NCI-H1417 treated with DMSO at 0.1 percent for 48 hours (cell line): Measurements from ENCODE around the gene EPS8.
"Not testable (repeated sequence)": the region's sequence is repeated elsewhere in the genome, so short reads cannot be mapped to it uniquely, and the experiment has no call there.

ENCODE experiments used
- DNase-seq: peaks from one replicate; lab custom pipeline; 2025; lab: John Stamatoyannopoulos, UW

Gene EPS8

GRCh38 chr12:15646581-15646980, 142.6 kb downstream of the EPS8 start:
- DNase-seq: no peak

- DNase-seq: no peak
Observed at GRCh38 chr12:15644700-15645099, 144.5 kb downstream of the EPS8 start.

DNA sequence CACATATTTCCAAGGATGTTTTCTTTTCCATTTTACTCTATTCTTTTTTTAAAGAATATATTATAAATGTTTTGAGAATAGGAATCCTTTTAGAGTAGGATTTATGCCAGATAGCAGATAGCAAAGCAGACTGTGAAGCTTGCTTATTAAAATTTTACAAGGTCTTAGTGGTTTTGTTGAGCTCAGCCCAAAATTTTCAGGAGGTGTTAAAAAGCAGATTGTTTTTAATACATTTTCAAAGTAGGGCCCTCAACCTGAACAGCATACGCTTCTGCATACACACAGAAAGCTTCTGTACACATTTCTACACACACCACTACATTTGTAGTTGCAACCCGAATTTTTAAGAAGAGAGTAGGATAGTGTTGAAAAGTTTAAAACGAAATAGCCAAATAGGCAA, 151.0 kb downstream of the EPS8 start:
- DNase-seq: no peak

DNA sequence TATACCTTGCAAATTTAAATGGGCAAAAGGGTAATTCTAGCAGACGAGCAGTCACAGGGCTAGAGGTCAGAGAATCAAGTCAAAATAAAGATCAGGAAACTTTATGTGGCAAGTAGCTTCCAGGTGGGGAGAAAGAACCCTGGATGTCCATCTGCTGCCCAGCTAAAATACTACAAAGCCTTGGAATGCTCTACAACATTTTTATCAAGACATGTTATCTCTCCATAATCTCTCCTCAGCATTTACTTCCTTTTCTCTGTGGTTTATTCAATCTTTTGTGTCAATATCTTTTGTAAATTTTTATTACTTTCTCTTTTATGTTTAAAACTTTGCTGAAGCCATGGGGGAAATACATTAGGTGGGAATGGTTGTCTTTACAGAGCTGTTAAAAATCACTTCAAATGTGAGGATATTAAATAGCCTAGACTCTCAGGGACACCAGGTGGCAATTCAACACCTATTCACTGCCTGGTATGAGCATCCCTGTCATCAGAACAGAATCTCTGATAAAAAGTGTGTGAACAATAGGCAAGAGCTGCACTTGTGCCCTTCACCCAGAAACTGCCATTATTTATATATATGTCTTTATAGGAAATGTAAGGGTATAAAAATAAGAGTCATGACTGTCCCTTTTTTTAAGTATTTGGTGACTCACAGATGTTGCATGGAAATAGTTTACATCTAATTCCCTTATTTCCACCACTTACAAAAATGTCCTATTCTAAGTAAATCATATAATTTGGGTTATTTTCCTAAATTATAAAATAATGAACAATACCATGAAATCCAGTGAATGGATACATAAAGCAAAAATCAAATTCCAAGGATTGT, 152.9 kb downstream of the EPS8 start:
- no peak for DNase-seq

DNA sequence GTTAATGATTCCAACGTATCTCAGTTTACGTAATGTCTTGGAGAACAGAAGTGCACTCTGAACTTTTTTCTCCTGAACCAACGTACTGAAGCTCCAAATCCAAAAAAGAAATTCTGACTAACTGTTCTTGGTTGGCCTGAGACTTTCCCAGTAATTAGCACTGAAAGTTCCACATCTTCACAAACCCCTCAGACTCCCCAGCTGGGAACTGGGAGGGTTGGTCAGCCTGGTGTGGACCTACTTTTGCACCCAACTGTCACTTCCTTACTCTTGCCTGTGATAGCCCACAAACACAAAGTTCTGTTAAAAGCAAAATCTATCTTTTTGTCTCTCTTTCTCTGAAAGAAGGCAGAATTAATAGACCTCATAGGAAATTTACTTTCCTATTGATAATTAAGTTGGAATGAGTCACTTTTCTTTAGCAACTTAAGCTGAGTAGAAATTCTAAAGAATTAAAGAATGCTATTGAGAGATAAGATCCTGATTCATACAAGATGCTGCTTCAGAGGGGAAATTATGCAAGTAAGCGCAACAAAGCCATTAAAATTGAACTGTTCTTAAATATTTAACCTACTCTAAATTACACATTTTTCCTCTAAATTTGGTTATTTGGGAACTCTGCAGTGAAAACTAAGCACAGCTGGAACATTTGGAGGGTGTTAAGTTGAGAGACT, 155.0 kb downstream of the EPS8 start:
- no peak for DNase-seq

DNA sequence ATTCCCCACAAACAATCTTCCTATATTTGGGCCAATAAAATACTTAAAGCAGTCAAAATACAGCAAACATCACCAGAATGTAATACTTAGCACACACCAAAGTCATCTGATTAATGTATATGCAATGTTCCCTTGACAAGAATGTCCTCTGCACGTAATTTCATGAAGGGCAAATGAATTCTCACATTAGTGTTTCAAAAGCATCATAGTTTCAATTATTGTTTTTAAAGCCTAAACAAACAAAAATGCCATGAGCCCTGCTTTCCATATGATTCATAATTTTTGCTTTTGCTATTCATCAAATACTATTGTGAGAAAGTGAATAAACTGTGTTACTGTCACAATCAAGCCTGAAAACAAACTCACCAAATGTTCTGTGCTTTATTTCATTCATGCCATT, 156.0 kb downstream of the EPS8 start:
- no peak for DNase-seq

DNA sequence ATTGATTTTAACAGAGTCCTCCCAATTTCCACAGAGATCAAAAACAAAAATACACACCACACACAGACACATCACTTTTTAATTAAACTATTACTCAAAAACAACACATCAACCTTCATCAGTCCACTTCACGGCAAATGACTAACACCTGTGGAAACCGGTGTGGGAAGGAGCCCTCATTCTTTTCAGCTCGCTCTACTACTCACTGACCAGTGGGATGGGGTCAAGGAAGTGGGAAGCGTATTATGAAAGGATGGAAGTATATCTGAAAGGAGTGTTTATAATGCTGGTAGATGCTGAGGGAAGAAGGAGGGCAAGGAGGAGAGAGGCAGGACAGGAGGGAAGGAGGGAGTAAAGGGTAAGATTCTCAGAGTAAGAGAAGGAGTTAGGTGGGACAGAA, 156.5 kb downstream of the EPS8 start:
- no peak for DNase-seq

DNA sequence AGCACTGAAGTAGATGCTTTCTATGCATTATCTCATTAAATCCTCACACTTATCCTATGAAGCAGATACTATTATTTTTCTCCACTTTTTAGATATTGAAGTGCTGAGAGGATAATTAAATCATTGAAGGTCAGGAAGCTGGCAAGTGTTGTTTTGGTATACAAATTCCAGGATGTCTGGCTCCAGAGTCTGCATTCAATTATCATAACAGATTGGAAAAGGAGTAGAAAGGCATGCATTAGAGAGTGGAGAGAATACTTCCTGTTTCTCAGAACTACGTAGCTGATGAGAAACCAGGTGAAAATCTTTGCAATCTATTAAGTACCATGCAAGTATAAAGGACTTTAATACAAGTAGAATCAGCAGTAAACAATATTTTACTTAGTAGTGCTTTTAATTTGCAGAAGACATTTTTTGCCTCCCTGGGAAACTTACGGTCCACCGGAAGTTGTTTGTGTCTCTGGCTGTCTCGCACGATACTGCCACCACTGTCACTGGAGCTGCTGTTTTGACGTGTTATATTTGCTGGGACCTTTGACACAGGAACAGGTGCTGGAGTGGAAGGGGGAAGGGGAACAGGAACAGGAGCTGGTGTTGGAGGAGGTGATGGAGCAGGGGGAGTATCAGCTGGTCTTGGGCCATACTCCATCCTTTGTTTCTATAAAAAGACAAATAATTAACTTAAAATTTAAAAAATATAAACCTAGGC, 158.0 kb downstream of the EPS8 start:
- no peak for DNase-seq

DNA sequence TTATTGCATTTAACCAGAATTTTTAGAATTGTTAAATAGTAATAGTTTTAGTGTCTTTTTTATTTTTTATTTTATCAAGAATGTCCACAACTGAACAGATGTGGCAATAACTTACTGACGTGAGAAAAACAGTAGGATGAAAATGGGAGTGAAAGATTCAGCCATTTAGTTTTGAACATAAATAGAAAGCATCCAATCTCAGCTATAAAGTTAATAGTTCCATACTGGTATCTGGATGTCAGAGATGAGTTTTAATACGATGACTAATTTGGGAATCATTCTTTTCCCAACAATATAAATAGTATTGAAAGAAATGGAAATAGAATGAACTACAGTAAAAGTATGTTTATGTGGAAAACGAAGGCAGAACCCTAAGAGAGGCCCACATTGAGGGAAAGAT, 159.4 kb downstream of the EPS8 start:
- DNase-seq: no peak

GRCh38 chr12:15629108-15629507, 160.1 kb downstream of the EPS8 start:
- no peak for DNase-seq

- DNase-seq: no peak
Observed at GRCh38 chr12:15627995-15628945, 160.9 kb downstream of the EPS8 start.

GRCh38 chr12:15625075-15625474, 164.1 kb downstream of the EPS8 start:
- no peak for DNase-seq

- no peak for DNase-seq
Observed at GRCh38 chr12:15620741-15621539, 168.2 kb downstream of the EPS8 start.

DNA sequence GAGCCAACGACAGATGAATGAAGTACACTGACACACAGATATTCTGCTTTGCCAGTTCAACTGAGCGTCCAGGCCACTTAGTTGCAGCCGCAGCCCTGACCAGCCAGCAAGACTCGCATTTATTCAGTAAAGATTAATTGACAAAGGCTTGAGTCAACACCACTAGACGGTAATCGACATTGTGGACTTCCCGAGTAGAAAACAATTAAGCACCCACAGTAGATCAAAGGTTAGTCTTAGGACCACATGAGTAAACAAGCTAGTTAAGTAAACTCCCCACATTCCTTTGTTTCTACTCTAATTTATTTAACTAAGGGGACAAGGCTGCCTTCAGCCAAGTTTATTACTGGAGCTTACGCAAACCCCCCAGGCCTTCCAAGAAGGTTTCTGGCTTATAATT, 172.7 kb downstream of the EPS8 start:
- not testable (repeated sequence) for DNase-seq

DNA sequence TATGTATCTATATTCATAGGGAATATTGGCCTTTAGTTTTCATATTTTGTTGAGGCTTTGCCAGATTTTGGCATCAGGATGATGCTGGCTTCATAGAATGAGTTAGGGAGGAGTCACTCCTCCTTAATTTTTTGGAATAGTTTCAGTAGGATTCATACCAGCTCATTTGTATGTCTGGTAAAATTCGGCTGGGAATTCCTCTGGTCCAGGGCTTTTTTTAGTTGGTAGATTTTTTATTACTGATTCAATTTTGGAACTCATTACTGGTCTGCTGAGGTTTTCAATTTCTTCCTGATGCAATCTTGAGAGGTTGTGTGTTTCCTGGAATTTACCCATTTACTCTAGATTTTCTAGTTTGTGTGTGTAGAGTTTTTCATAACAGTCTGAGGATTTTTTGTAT, 175.2 kb downstream of the EPS8 start:
- DNase-seq: no peak

- no peak for DNase-seq
Observed at GRCh38 chr12:15608941-15609340, 180.2 kb downstream of the EPS8 start.

- DNase-seq: no peak
Observed at GRCh38 chr12:15608406-15608805, 180.8 kb downstream of the EPS8 start.

DNA sequence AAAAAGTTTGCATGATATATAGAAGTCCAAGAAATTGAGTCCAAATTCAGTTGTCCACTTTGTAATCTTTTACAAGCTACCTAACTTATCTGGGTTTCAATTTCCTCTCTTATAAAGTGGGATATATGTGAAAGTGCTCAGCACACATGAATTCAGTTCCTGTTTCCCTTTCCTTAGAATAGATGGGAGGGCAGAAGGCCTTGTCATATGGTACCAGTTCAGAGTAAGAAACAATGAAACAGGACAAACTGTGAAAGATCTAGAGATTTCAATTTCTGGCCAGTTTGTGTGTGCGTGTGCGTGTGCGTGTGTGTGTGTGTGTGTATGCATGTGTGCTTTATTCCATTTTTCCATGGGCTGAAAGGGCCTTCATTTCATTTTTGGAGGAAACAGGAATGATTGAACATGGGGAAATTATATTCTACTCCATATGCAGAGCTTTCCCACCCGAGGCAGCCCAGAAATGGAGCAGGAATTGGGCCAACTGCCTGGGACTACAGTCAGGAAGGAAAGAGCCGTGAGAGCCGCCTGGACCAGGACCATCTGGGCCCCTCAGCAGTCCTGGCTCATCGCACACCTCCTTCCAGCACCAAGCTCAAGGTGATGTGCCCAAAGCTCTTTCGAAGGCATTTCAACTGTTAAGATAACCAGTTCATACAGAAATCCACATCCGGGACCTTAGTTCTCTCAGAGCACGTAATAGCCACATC, 183.2 kb downstream of the EPS8 start:
- DNase-seq: no peak

- no peak for DNase-seq
Observed at GRCh38 chr12:15603474-15604085, 185.6 kb downstream of the EPS8 start.
